OCI-LY7 (cell line): ENCODE measurements around the gene DSG2.

Experiments used
- EZH2phosphoT487 ChIP-seq: fragments of 200-600 bp; sonication (generic); IDR thresholded peaks from 2 replicates; pipeline ENCODE4 v1.6.1; 2018; ENCODE audit warnings: low read depth, borderline replicate concordance, mild to moderate bottlenecking, mixed run types, antibody characterized with exemption, low read length, moderate library complexity, mixed read lengths
- TF ChIP-seq, protein P1 (sequence below): fragments of 200-600 bp; sonication (generic); conservative IDR thresholded peaks from 2 replicates; pipeline ENCODE4 v1.5.1; 2014; ENCODE audit warnings: mild to moderate bottlenecking, antibody characterized with exemption, low read length, moderate library complexity, mixed read lengths

GRCh38 chr18:31506024-31506742 is 8.2 kb downstream of the DSG2 start:
- TF ChIP-seq, protein P1, sequence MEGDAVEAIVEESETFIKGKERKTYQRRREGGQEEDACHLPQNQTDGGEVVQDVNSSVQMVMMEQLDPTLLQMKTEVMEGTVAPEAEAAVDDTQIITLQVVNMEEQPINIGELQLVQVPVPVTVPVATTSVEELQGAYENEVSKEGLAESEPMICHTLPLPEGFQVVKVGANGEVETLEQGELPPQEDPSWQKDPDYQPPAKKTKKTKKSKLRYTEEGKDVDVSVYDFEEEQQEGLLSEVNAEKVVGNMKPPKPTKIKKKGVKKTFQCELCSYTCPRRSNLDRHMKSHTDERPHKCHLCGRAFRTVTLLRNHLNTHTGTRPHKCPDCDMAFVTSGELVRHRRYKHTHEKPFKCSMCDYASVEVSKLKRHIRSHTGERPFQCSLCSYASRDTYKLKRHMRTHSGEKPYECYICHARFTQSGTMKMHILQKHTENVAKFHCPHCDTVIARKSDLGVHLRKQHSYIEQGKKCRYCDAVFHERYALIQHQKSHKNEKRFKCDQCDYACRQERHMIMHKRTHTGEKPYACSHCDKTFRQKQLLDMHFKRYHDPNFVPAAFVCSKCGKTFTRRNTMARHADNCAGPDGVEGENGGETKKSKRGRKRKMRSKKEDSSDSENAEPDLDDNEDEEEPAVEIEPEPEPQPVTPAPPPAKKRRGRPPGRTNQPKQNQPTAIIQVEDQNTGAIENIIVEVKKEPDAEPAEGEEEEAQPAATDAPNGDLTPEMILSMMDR = peak; percentile 22; the same call in 1 of the 2 replicates
- no peak for TF ChIP-seq EZH2phosphoT487
